GOT3 (cell line): ENCODE measurements around the gene OR2G2.

Source experiments
- DNase-seq: peaks from one replicate; lab custom pipeline; 2025; ENCODE audit warnings: mixed read lengths; lab: John Stamatoyannopoulos, UW

The OR2G2 gene, protein sequence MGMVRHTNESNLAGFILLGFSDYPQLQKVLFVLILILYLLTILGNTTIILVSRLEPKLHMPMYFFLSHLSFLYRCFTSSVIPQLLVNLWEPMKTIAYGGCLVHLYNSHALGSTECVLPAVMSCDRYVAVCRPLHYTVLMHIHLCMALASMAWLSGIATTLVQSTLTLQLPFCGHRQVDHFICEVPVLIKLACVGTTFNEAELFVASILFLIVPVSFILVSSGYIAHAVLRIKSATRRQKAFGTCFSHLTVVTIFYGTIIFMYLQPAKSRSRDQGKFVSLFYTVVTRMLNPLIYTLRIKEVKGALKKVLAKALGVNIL

DNA sequence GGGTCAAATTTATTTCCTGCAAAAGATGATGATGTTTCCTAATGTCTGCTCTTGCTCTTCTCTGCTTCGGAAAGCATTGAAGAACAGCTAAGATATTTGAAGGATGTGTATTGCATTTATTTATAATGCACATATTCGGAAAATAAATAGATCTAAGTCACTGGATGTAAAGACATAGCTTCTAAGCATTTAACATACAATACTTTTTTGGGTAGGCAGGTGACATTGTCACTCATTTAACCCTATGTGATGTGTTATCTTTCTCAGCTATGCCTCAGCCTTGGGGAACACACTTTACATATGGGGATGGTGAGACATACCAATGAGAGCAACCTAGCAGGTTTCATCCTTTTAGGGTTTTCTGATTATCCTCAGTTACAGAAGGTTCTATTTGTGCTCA lies at the start of gene OR2G2:
Gene OR2G2, plus strand, starts transcription at position 301 of the 400 bp plus-strand sequence. Its CDS starts 0 bp downstream, at position 301.
- no peak for DNase-seq

DNA sequence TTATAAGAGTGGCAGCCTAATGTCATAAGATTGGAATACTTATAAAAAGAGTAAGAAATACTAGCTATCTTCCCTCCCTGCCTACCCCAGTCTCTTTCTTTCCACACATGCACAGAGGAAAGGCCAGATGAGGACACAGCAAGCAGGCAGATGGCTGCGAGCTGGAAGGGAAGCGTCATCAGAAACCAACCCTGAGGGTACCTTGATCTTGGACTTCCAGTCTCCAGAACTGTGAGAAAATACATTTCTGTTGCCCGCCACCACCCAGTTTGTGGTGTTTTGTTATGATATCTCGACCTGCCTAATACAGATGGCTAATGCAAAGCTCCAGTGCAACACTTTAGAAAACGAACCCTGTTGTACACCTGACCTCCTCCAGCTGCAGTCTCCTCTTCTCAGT lies 49.6 kb upstream of the OR2G2 start:
- DNase-seq: no peak

DNA sequence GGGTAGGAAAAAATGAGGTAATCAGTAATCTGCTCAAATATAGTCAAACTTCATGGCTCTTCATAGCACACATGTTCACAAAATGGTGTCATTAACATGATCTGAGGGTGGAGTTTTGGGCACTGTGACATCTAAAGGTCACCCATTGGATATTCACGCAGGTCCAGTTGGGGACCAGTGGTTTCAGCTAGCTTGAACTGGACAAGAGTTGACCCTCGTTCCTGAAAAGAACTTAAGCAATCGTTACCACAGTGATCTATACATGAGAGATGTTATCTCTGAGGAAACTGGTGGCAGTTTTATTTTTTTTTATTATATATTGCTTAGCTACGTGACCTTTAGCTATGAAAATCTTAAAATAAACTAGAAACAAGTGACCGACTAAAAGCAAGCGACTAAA lies 48.9 kb upstream of the OR2G2 start:
- no peak for DNase-seq

DNA sequence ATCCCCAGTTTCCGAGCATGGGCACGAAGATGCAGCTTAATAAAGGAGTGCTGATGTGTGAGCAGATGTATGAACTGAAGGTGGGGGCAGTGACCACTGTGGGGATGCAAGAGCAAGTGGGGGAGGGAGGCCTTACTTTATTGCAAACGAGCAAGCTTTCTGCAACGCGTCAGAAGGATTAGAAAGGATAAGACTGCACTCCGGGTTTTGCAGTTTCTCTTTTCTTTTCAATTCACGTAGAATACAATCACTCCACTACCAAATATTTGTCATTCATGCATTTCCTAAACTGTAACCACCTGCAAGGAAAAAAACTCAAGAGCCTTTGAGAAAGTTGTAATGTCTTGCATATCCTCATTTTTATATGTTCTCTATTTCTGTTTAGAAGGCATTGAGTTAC lies 47.6 kb upstream of the OR2G2 start:
- DNase-seq: no peak

DNA sequence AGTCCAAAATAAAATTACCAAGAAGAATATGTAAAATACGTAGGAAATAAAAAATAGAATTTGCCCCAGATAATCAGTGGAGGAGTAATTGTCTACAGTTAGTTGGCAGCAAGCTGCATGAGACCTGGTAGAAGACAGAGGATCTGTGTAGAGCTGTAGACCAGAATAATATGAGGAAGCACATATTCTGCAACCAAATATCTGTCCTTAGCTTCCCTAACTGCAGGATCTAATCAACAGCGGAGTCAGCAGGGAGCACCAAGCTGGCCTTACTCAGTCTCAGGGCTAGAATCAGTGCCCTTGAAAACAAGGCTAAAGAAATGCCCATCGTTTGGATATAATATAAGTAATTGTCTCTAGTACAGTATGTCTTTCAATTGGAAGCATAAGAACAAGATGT lies 45.3 kb upstream of the OR2G2 start:
- DNase-seq: no peak

DNA sequence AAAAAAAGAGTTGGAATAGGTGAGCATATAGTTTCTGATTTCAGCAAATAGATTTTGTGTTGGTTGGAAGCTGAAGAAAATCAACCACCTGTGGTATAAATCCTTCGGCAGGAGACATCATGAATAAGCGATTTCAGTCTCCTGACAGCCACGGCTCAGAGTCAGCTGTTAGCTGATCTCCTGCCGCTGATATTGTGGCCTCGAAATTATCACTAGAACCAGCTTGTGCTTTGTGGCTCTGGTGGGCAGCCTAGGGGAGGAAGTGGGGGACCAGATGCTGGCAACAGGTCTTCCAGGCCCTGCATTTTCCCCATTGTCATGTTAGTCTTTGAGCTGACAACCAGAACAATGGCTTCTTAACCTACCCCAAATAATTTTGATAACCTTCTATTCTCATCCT lies 40.1 kb upstream of the OR2G2 start:
- DNase-seq: no peak

DNA sequence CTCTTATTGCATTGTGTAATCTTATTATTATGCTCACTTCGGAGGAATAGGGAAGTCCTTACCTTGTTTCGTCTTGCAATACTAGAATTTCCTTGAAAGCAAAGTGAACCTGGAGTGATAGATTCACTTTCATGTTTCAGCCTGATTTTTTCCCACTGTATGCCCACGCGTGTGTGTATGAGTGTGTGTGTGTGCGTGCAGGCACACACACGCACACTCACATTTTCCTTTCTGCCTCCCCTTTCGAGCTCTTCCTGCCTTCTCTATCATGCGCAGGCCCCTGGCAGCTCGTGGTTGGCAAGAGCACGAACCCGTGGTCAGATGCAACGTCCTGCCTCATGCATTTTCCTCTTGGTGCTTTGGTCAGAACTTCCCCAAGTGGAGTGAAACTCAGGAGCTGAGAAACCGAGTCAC lies 39.4 kb upstream of the OR2G2 start, which contains the start of gene GCSAML:
Gene GCSAML, plus strand, starts transcription at position 366 of the 414 bp plus-strand sequence. CDS start 58 bp downstream, outside the sequence.
- no peak for DNase-seq

DNA sequence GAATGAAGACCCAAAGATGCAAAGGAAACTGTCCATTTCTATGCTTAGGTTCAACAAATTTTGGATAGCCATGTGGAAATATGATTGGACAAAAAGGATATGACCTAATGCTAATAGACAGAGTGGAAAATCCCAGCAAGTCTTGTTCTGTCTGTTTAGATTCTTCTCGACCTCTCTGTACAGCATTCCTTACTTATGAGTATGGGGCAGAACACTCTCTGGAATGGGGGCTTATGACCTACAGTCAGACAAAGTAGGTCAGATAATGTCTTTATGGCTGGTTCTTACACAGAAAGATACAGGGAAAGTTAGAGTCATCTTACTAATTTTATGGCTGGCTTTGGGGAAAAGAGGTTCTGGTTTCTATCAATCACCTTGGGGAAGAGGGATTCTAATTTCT lies 36.4 kb upstream of the OR2G2 start:
- DNase-seq: no peak

GRCh38 chr1:247552231-247552630 lies 35.9 kb upstream of the OR2G2 start:
- no peak for DNase-seq

DNA sequence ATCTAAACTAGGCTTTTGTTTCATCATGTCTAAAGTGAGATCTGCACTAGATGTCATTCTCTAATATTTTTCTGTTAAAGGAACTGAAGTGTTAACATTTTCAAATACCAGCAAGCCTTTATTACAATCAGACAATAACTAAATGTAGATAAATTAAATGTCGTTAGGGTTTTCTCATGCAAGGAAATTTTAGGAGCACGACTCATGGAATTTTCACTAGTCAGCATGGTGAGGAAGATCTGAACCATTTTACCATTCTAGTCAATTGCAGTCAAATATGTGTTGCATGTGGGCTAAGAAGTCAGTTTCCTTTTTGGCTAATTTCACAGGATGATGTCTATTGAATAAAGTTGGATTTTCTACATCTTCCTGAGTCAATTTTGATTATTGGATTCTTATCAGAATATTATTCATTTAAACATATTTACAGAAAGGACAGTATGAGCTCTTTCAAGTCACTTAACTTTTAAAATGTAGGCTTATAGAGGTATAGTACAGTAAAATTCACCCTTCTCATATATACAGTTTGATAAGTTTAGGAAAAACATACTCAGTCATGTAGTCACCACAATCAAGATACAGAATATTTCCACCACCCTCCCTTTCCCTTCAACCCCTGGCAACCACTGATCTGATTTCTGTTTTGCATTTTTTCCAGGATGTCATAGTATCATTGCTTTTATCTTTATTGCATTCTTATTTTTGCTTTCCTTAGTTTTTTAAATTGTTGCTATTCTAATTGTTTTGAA lies 30.1 kb upstream of the OR2G2 start:
- no peak for DNase-seq

DNA sequence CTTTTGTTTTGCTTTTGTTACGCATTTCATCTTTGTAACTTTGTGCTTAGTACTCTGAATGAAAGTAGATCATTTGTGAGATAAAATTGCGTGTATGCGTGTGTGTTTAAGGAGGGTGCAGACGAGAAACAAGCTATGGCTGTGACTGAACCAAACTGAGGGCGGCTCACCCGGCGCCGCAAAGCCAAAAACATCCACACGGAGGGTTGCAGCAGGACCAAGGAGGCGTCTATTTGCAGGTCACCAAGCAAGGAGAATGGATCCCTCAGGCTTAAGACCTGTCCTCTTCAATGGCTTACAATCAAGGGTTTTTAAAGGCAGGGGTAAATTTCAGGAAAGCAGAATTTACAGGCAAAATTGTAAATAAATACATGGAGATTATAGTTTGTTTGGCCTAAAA lies 26.4 kb upstream of the OR2G2 start:
- DNase-seq: no peak

DNA sequence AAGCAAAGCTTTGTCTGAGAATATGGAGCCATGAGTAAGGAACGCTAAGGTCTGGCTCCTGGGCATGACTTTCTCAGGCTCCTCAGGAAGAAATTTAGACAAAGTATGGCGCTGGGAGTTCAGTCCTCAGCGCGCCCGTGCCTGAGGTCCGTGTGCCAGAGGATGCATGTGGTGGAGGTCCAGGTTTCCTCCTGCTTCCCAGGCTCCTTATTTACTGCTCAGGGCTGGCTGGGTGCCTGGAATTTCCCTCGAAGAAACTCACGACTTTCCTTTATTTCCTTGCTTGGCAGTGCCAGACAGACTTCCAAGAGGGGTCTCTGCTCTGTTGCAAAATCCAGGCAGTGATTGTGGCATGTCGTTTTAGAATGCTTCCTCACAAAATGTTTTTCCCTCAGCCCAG lies 26.0 kb upstream of the OR2G2 start:
- no peak for DNase-seq

DNA sequence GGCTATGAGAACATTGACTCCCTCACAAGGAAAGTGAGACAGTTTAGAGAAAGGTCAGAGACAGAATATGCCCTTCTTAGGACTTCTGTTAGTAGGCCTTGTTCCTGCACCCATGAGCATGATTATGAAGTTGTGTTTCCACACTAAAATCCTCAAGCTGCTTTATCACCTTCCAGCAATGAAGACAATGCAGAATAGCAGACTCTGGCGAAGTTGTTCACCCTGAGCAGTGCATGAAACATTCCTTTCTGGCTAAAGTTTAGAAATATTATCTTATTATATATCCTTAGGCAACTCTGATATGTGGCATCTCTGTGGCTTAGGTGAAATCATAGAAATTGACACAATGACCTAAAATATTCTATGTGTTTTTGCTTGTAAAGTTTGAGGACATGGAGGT lies 13.9 kb upstream of the OR2G2 start:
- DNase-seq: no peak

- no peak for DNase-seq
These were observed 13.5 kb upstream of the OR2G2 start for GRCh38 chr1:247574664-247575063.

DNA sequence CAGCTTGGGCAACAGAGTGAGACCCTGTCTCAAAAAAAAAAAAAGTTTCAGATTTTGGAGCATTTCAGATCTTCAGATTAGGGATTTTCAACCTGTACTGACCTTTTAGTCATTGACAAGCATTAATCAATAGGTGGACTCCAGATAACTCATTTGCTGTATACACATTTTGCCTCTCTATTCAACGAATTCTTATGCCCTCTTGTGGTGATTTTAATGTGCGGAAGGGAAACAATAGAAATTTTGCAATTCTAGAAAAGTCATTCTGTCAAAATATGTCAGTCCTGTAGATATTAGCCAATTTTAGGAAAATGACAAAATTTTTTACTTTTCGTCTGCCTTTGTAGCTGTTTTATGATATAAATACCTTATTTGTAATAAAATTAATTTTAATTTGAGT lies 11.6 kb upstream of the OR2G2 start:
- DNase-seq: no peak

- DNase-seq: no peak
These were observed 9.2 kb upstream of the OR2G2 start for GRCh38 chr1:247578946-247579460.

DNA sequence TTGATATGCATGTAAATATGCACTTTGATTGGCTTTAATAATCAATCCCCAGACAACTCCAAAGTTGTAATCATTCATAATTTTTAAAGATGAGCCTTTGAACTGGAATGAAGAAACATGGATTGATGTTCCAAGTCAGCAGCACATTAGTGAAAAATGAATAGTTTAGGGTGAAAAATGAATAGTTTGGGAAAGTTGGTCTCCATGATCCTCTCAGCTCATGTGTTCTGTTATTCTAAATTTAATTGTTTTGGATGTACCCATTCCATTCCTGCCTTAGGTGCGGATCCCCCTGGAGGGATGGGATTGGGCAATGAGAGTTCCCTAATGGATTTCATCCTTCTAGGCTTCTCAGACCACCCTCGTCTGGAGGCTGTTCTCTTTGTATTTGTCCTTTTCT lies 17.1 kb downstream of the OR2G2 start, which contains the start of gene OR2G3:
Gene OR2G3, plus strand, starts transcription at position 301 of the 400 bp plus-strand sequence. Its CDS starts 0 bp downstream, at position 301.
- no peak for DNase-seq

- no peak for DNase-seq
These were observed 25.2 kb downstream of the OR2G2 start for GRCh38 chr1:247613405-247613804.

DNA sequence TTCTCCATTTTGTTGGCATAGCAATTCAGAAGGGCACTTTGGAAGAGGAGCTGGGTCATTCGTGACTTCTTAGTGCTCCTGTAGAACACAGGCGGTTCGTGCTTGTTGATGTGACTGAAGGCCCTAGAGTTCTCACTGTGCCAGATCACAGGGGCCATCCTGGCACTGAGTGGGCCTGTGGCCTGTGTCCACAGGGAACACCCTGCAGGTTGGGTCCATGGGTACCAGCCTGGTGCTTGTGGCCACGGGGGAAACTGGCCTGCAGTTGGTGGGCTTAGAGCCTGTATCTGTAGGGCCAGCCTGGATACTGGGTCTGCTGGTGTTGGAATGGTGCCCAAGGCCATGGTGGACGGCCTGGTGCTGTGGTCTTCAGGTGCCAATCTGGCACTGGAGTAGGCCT lies 26.5 kb downstream of the OR2G2 start:
- no peak for DNase-seq

- no peak for DNase-seq
These were observed 39.8 kb downstream of the OR2G2 start for GRCh38 chr1:247627951-247628350.

DNA sequence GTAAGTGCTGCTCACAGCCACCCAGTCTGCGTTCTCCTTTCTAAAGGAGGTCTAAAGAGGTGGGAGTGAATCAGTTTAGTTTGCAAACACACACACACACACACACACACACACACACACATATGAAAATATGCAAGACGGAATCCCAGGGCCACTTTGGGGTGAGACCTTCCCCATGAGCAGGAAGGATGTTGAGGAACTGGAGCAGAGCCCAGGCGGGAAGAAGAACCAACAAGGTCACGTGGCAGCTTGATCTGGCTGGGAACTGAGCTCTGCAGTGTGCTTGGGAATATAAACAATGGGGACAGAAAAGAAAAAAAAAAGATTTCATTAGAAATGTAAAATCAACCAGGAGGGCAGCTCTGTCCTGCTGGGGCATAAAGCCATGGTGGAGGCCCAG lies 49.9 kb downstream of the OR2G2 start:
- no peak for DNase-seq

DNA sequence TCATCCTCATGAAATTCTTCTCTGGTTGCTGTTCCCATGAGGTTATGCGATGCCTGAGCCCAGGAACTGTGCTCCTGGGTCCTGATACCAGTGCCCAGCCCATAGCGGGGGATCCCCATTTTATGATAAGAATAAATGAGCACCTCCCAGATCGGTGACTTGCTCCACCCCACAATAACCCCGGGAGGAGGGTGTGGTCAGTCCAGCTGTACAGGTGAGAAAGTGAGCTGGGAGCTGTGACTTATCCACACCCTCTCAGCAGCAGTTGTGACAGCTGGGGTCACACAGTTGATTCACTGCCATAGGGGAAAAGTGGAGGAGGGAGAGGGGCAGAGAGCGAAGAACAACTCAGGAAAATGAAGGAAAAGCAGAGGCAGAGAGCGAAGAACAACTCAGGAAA lies 50.6 kb downstream of the OR2G2 start:
- DNase-seq: no peak
